Activated CD4-positive, alpha-beta T cell treated with anti-CD3 and anti-CD28 coated beads for 1 hour (primary cell): ENCODE data around the gene ANKS1B.

Experiments used
- DNase-seq: peaks from one replicate; pipeline ENCODE4 v3.0.0-alpha.2; 2020

ANKS1B gene

DNA sequence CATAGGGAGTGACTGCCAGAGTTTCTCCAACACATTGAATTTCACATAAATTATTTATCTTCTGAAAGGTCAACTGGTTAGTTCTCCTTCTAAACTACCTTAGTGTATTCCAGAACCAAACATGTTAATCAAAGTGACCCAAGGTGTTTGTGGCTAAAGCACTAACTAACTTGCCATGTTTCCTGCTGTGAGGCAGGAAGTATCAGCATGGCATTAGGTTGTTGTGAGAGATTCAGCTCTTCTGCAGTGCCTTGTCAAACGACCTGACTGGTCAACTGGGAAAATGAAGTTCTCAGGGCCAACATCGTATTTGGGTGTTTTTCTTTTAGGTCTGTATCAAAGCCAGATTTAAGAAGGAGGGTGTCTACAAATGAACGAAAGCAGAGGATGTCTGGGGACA, 891.6 kb downstream of the ANKS1B start:
- DNase-seq = no peak

DNA sequence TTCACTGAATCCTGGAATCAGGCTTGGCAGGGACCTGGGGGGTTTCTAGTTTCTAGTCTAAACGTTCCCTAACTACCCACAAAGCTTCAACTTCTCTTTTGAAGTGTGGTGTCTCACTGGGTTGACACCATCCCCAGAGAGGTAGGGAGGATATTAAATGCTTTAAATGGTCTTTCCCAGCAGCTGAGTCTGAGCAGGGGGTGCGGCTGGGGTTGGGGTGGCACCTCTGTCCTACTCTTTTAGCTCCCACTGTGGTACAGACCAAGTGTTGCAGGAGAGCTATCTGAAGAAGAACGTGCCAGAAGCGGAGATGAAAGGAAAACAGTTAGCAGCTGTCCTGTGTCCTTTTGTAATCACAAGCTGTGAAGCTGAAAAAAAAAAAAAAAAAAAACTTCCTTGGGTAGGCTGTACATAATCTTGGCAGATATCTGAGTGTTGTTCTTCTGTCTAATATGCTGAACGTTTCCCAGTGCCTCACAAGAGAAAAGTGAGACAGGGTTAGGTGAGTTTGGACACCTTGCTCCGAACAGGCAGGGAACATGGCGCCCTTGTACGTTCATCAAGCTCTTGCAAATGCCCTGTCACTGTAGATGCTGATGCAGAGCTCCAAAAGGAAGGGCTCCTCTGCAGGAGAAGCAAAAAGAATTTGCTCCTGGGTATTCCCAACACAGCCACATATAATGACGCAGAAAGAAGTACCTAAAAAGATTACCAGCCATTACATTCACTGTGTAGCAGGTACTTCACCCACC, 892.5 kb downstream of the ANKS1B start:
- no peak for DNase-seq

DNA sequence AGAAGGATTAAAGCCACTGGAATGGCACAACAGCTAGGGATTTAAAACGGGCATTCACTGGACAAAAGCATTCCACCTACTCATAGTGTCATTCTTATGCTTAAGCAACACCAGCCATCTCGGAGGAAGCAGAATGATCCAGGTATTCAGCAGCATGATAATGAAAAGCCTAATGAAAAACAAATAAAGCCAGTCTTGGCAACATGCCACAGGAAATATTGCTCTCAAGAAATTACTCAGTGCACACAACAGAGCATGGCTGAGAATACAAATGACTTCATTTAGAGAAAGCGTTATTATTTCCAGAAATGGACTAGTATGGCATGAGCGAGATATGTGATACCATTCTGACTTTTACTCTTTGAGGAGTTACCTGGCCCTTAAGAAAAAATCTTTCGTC, 897.5 kb downstream of the ANKS1B start:
- DNase-seq = no peak

DNA sequence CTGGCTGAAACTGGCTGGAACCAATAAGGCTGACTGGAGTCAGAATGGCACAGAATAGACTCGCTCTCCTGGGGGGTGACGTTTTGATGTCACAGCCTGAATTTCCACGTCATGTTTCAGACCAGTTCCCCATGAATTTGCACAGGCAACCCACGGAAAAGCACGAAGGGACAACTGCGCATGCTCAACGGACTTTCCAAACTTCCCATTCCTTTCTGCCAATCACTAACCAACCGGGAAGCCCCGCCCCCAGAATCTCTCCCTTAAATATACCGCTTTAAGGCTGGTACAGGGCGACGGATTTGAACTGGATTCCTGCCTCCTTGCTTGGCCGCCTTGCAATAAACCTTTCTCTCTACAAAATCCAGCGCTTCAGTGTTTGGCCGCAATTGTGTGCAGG, 904.9 kb downstream of the ANKS1B start:
- no peak for DNase-seq

DNA sequence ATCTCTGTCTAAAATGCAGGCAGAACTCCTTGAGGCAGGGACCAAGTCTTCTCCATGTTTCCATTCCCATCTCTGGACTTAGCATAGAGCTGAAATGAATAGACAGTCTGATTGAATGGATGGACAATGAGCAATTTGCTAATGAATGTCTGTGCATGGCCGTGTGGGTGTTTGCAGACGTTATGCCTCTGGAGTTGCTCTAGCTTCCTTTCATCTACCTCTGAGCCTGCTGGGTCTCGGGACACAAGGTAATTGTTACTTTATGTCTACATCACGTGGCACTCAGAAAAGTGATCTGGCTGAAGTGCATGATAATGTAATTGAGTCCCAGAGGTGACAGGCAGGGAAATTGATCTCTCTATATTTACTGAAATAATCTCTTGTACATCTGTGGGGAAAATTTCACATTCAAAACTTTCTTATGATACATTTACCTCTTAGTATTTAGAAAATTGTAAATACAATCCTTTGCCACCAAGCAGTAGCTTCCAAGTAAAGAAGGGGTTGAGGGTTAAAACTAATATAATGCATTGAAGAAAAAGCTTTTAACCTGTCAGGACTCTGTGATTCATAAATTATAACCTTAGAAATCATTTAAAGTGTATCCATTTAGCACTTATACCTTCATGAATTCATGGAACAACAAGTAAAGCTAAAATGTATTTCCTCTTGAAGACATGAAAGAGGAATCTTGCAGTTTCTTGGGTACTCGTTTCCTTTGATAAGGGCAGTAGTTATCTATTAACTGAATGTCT, 915.6 kb downstream of the ANKS1B start:
- no peak for DNase-seq

DNA sequence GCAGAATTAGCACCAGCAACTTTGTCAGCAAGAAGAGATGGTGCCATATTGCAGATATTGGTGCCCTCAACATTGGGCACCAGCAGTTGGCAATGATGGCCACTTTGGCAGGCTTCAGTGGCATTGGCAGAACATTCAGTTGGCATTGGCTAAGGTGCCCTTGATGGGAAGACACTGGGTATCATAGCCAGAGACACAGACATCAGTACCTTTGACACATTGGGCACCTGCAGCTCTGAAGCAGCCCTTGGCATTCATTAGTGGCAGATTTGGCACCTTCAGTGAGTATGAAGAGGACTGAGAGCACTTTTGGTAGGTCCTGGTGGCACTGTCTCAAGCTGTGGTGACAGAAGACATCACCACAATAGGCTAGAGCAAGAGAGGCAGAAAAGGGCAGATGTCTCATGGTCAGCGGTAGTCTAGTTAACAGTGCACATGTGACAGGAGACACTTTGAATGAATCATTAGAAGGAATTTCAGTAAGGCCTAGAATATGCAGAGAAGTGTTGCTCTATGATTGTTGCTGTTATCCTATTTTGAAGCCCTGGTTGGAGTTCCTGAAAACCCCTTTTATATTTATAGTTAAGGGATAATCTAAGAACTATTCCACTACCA, 917.5 kb downstream of the ANKS1B start:
- no peak for DNase-seq

DNA sequence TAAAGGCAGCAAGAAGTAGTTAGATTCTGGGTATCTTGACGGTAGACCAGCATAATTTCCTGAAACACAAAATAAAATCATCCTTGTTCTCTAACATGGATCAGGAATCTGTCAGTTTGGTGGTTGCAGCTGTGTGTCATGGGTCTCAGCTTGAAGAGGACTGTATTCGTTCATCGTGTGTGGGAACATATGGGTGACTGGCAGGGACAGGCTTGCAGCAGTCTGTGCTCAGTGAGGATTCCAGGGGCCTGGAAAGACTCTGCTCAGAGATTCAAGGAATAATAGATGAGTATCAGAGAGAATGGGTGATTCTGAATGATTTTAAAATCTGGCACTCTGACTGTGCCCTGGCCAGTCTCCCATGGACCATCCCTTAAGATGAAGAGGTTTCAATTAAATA, 918.0 kb downstream of the ANKS1B start:
- DNase-seq = no peak

DNA sequence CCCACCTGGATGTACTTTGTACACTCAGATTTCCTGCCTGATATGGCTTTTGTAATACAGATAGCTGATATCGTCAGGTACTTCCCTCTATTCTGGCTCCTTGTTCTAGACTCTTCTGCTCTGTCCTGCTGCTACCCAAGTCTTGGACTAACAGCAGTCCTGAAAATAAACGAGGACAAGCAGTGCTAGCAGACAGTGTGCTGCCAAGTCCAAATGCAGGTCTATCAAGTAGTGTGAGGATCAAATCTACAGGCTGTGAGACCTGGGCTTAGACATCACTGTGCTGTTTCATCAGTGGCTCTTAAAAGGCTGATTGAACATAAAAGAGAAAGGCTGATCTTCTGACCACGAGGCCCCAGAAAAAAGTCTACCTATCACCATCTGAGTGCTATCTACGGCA, 921.6 kb downstream of the ANKS1B start:
- no peak for DNase-seq

DNA sequence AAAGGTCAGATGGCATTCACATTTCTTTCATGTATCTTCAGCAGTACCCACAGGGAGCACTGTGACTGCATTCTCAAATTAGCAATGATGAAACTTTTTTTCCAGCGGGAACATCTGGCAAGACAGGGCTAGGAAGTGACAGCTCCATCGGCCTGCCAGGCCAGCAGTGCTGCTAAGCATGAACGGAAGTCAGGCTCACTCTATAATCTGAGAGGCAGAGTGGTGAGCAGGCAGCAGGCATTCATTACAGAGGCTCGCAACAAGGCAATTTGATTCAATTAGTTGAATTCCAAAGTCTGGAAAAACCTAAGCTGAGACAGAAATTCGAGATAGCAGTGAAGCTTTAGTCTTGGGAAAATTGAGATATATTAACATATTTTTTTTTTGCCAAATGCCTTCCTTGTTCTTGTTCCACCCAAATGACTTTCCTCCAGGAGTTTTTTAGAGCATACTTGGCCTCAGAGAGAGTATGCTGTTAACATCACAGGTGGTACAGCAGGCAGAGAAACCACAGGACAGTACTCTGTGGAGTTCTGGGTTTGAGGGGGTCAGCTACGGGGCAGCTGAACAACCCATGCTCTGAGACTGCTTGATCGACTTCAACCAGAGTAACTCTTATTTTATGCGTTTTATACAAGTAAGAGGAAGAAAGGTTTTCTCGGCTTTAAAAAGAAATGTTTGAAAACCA, 924.8 kb downstream of the ANKS1B start:
- DNase-seq = no peak

DNA sequence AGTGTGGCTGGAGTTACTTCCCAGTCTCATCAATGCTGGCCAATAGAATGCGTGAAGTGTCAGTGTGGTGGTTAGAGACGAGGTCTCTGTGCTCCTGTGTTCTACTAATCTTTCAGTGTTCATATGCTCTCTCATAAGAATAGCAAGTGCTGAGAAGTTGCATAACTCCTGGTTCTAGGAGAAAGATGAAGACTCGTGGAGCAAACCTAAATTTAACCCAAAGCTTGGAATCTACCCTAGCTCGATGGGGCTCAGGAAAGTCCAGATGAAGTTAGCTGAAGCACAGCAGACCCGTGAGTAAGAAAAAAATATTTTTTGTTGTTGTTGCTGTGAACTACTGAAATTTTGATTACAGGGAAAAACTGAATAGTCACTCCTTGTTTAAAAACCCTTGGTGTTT, 927.1 kb downstream of the ANKS1B start:
- no peak for DNase-seq

DNA sequence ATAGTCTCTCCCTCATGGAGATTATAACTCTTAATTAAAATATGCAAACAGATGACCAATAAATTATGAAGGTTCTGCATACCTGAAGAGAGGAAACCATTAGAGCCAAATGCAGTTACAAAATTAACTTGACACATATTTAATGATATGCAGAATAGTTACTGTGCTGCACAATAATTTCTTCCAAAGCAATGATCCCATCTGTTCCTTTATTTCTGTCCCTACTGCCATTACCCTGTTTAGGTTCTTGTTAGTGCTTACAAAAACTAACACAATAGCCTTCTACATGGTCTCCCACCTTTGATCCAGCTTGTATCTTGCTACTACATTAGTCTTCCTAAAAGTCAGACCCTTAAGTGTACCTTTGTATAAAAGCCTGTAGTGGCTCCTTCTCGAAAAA, 928.5 kb downstream of the ANKS1B start:
- no peak for DNase-seq

DNA sequence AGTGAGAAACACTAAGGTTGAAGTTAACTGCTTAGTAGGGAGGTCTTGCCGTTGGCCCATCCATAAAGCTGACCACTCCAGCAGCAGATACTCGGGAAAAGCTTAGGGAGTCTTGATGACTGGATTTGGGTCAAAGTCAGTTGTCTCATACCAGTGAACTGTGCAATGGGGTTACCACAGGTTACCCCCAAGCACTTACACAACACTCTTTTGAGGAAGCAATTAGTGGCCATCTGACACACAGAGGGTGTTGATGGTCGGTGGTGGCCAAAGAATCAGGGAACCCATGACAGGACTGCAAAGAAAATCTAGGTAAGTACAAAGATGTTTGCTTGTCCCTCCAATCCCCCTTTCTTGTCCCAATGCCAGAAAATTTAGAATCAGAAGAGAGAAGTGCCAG, 929.4 kb downstream of the ANKS1B start:
- DNase-seq = no peak

DNA sequence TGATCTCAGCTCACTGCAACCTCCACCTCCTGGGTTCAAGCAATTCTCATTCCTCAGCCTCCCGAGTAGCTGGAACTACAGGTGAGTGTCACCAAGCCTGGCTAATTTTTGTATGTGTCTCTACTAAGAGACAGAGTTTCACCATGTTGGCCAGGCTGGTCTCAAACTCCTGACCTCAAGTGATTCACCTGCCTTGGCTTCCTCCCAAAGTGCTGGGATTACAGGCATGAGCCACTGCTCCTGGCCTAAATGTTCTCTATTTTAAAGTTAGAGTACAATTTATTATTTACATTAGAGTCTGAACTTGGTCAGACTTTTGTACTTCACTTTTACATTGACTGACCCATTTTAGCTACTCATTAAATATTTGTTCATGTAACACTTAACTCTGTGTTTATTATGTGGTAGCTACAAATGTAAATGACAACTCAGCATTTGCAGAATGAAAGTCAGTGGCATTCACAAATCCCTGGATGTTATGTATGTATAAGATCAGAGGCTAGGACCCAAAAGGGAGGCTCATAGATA, 930.1 kb downstream of the ANKS1B start:
- no peak for DNase-seq

DNA sequence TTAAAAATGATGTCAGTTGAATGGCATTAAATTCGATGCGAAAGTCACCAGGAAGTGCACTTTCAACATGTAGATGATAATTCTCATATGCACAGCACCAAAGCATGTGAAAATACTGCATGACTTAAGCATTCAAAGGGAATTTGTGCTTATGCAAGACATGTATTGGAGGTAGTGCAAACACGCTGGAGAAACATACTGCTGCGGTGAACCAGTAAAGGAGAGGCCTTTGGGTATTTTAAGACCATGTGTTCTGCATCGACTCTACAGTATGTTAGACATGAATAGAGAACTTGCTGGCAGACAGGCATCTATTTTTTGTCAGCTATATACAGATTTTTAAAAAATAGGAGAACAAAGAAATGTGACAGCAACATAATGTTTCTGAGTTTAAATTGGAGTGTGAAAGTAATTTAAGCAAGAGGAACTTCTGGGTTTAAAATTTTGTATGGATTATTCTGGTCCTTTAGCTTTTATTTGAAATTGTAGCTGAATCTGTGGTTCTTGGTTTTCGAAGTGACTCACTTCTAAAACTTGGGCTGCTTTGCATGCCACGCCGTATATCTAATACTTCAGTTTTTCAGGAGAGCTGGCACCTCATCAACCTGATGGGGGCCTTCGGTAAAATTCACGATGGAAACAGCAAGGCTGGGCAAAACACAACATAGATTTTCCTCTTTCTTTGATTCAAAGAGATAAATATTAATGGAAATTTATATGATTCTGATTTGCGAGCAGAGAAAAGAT, 930.9 kb downstream of the ANKS1B start:
- DNase-seq = no peak

DNA sequence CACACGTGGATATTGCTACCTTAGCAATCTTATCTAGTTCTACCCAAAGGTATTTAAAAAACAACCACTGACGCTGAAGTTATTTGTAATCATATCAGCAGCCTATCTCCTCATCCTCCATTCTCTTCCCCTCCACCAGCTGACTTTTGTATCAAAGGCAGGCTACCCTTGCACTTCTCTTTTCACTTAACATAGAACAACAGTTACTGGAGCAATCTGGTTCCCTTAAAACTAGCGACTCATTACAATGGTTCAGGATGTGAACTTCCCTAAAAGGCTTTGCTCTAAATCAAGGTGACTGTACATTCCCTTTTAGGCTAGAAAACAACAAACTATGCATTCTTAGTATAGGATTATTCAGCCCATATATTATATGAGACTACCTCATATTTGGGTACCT, 935.0 kb downstream of the ANKS1B start:
- DNase-seq = no peak

DNA sequence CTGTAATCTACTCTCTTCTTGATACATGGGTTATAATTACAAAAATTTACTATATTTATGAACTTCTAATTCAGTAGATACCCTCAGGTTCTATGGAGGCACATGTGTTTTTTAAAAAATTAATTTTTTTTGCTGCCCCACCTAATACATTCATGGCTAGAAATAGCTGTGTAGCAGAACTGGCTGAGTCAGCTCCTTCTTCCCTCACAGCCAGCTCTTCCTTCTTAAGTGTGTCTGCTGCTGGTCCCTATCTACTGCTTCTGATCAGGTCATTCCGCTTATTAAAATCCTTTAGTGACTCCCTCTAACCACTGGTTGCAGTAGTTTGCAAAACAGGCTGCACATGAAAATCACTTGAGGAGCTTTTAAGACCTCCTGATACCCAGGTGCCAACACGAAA, 939.6 kb downstream of the ANKS1B start:
- DNase-seq = no peak

DNA sequence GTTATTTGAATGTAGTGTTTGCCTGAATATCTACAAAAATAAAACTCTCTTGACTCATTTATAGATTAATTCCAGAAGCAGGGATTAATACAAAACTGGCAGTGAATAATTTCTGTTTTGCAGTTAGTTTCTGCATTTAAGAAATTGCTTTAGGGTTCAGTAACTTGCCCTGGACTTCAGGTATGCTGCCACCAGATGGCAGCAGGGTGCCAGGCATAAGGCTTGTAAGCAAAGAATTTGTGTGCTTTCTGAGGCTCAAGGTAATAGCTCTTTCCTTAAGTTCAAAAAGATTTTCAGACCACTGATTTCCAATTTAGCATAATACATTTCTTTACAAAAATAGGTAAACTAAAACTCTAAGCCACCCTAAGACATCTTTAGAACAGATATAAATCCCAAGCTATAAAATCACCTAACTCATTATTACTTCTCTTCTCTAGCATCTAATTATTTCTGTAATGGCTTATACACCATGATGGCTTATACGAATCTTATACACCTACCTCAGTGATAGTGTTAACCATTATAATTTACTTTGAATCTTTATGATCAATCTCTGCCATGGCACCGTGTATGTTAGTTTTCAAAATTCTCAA, 941.3 kb downstream of the ANKS1B start:
- no peak for DNase-seq

DNA sequence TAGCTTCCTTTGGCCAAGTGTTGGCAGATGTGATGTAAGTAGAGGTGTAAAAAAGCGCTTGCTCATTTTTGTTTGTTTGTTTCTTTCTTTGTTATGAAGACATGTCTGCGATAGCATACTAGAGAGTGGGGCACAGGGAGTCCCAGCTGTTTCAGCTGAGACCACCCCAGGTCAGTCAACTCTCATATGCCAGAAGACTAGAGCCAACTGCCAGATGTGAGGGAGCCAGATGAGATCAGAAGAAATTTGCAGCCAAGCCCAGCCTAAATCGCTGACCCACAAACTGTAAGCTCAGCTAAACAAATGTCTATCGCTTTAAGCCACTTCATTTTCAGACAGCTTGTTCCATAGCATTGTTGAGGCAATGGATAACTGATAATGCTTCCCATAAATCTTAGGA, 942.5 kb downstream of the ANKS1B start:
- no peak for DNase-seq

DNA sequence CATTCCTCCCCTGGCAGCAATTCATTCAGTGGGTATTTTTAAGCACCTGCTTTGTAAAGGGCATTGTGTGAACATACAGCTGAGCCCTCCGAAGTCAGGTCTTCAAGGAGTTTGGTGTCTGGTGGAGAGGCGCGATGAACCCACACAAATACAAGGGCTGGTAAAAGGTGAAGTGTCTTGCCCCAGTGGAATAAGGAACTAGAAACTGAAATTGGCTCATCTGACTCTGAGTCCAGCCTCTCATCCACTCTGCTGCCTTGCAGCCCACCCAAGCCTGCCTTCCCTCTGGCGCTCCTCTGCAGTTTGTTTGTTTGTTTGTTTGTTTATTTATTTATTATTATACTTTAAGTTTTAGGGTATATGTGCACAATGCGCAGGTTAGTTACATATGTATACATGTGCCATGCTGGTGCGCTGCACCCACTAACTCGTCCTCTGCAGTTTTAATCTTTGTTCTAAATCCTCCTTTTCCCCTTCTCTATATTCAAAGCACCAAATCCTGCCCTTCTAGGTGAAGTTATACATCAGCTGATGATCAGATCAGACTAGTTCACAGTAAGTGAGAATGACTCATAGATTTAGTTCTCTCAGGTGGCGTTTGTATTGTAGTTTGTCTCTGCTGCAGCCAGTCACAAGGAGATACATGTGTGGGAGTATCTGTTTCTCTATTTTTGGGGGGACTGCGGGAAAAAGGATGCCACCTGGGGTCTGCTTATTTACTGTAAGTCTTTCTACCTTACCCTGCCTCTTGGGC, 945.2 kb downstream of the ANKS1B start:
- no peak for DNase-seq

DNA sequence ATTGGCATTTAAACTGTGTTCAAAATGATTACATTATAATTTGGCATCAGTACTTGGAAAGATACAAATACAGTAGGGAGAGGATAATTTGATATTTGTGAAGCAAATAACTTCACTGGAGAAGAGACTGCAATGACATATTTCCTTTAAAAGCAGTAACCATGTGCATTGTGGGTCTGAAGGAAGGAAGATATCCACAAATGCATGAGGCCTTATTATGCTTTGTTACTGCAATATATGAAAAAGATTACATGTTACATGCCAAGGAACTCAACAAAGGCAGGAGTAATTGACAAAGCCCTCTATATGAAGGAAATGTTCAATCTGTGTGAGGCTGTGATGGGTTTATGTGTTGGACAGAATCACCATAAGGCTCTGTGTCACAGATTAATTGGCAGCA, 948.2 kb downstream of the ANKS1B start:
- DNase-seq = no peak

DNA sequence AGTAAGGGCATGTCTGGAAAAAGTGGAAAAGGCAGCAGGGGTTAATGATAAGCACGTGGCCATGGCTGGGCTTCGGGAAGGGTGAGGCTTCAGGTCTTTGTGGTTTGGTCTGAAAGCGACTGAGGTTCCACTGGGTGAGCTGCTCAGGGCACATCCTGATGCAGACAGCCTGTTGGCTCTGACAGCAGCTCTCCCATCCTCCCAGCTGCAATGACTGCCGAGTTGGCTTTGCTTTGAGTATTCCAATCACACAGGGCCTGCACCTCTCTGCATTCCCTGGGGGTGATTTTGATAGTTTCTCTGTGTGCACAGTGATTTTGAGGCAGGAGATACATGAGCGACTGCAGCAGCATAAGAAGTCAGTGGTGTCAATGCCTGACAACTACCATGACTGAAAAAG, 948.9 kb downstream of the ANKS1B start:
- no peak for DNase-seq
